NCI-H1417 treated with DMSO at 0.1 percent for 48 hours (cell line): Measurements from ENCODE around the gene CELSR3.
A peak's percentile ranks its signal among the peaks of the same experiment; 100 is the strongest.

Experiments used
- DNase-seq: peaks from one replicate; lab custom pipeline; 2025; lab: John Stamatoyannopoulos, UW

The CELSR3 gene

GRCh38 chr3:48661501-48662144 lies 1.1 kb downstream of the CELSR3 start:
- no peak for DNase-seq

- DNase-seq = no peak
Measured at GRCh38 chr3:48660800-48661400, 1.8 kb downstream of the CELSR3 start.

- DNase-seq = no peak
Measured at GRCh38 chr3:48656841-48657281, 5.8 kb downstream of the CELSR3 start.

GRCh38 chr3:48656061-48656840 lies 6.4 kb downstream of the CELSR3 start:
- no peak for DNase-seq

GRCh38 chr3:48655606-48656005 lies 7.1 kb downstream of the CELSR3 start:
- no peak for DNase-seq

GRCh38 chr3:48655063-48655462 lies 7.6 kb downstream of the CELSR3 start:
- no peak for DNase-seq

GRCh38 chr3:48652923-48653715 lies 9.6 kb downstream of the CELSR3 start:
- no peak for DNase-seq

GRCh38 chr3:48651771-48652170 lies 10.9 kb downstream of the CELSR3 start:
- DNase-seq = no peak

- DNase-seq = no peak
Measured at GRCh38 chr3:48650723-48651122, 12.0 kb downstream of the CELSR3 start.

- no peak for DNase-seq
Measured at GRCh38 chr3:48648188-48648850, 14.4 kb downstream of the CELSR3 start.

- no peak for DNase-seq
Measured at GRCh38 chr3:48647714-48648113, 15.0 kb downstream of the CELSR3 start.

- DNase-seq = no peak
Measured at GRCh38 chr3:48644898-48645760, 17.6 kb downstream of the CELSR3 start.

GRCh38 chr3:48642605-48643004 lies 20.1 kb downstream of the CELSR3 start:
- DNase-seq = no peak

- DNase-seq = no peak
Measured at GRCh38 chr3:48641396-48641795, 21.3 kb downstream of the CELSR3 start.

GRCh38 chr3:48639944-48640606 lies 22.6 kb downstream of the CELSR3 start:
- no peak for DNase-seq

GRCh38 chr3:48637305-48637704 lies 25.4 kb downstream of the CELSR3 start:
- DNase-seq = no peak

GRCh38 chr3:48636149-48636655 lies 26.5 kb downstream of the CELSR3 start:
- DNase-seq = no peak

GRCh38 chr3:48635222-48636021 lies 27.3 kb downstream of the CELSR3 start, which contains the start of gene SLC26A6:
TSS of gene SLC26A6 (minus strand) at chr3:48635461. CDS start at chr3:48635393, 68 bp downstream.
- DNase-seq = peak; percentile 57

GRCh38 chr3:48634661-48635221 lies 27.9 kb downstream of the CELSR3 start:
- DNase-seq = no peak
